ENCODE measurements around the gene ASXL1. TPM values are rescaled to one million over a fixed set of nuclear protein-coding genes. Genes with fewer than 3 reads are reported as not detected.
A peak's percentile ranks its signal among the peaks of the same experiment; 100 is the strongest.
"Not testable (repeated sequence)": the region's sequence is repeated elsewhere in the genome, so short reads cannot be mapped to it uniquely, and the experiment has no call there.

Gene ASXL1
- total RNA-seq, 1 donor from 2014 or later = 25.0 TPM

- no peak for DNase-seq
- no peak overlapping the region for H3K4me3 ChIP-seq
- no peaks in the 10 kb centered on the region for H3K36me3 ChIP-seq
- TF ChIP-seq CTCF (IDR thresholded peaks at IDR 0.05; ENCODE audit: borderline replicate concordance) = no peak
- intact Hi-C loops (cut with micrococcal nuclease) = no loop called here
- H3K4me1 ChIP-seq = peaks cover 55% of the 10 kb centered on the region
- H3K9me3 ChIP-seq (replicated peaks) = no peaks in the 10 kb centered on the region
- no peak overlapping the region for H3K27ac ChIP-seq (replicated peaks)
- no peaks in the 10 kb centered on the region for H3K27me3 ChIP-seq (ENCODE audit: low read depth)
Observed at GRCh38 chr20:32462900-32463641, 104.9 kb downstream of the ASXL1 start.

GRCh38 chr20:32463642-32464400 is 105.7 kb downstream of the ASXL1 start:
- Histone ChIP-seq H3K4me1 (peaks cover 57% of the 10 kb centered on the region), H3K27me3 (ENCODE audit: low read depth) (no peaks in the 10 kb centered on the region), H3K9me3 (replicated peaks) (no peaks in the 10 kb centered on the region), H3K27ac (replicated peaks) (no peak overlapping the region), H3K4me3 (no peak overlapping the region), H3K36me3 (no peaks in the 10 kb centered on the region)
- intact Hi-C loops (cut with micrococcal nuclease) = no loop called here
- TF ChIP-seq CTCF (IDR thresholded peaks at IDR 0.05; ENCODE audit: borderline replicate concordance) = no peak
- peak; percentile 15 for DNase-seq

GRCh38 chr20:32464401-32465091 is 106.4 kb downstream of the ASXL1 start:
- intact Hi-C loops (cut with micrococcal nuclease) = no loop called here
- Histone ChIP-seq H3K4me3 (no peak overlapping the region), H3K27me3 (ENCODE audit: low read depth) (no peaks in the 10 kb centered on the region), H3K9me3 (replicated peaks) (no peaks in the 10 kb centered on the region), H3K4me1 (peaks cover 65% of the 10 kb centered on the region), H3K27ac (replicated peaks) (no peak overlapping the region), H3K36me3 (no peaks in the 10 kb centered on the region)
- no peak for DNase-seq
- no peak for TF ChIP-seq CTCF (IDR thresholded peaks at IDR 0.05; ENCODE audit: borderline replicate concordance)

- intact Hi-C loops (cut with micrococcal nuclease) = no loop called here
- peaks cover 72% of the 10 kb centered on the region for H3K4me1 ChIP-seq
- peak; percentile 64 for DNase-seq
Observed at GRCh38 chr20:32465092-32465900, 107.2 kb downstream of the ASXL1 start.

GRCh38 chr20:32465901-32466675 is 108.0 kb downstream of the ASXL1 start:
- DNase-seq = peak; percentile 25
- H3K4me3 ChIP-seq; H3K9me3 ChIP-seq (replicated peaks); intact Hi-C loops (cut with micrococcal nuclease); H3K36me3 ChIP-seq; H3K27me3 ChIP-seq (ENCODE audit: low read depth): not testable (repeated sequence)
- Histone ChIP-seq H3K27ac (replicated peaks) (peak overlapping the region; percentile 57), H3K4me1 (peaks cover 80% of the 10 kb centered on the region)

More at GRCh38 chr20:32465092-32465900, 107.2 kb downstream of the ASXL1 start:
- Histone ChIP-seq H3K9me3 (replicated peaks) (no peaks in the 10 kb centered on the region), H3K36me3 (no peaks in the 10 kb centered on the region), H3K4me3 (no peak overlapping the region), H3K27ac (replicated peaks) (peak overlapping the region; percentile 57), H3K27me3 (ENCODE audit: low read depth) (no peaks in the 10 kb centered on the region)
- no peak for TF ChIP-seq CTCF (IDR thresholded peaks at IDR 0.05; ENCODE audit: borderline replicate concordance)

Data from left ventricle myocardium inferior (tissue), 1 donor.